ENCODE data around the gene HDAC9.

- TF ChIP-seq, protein P1, sequence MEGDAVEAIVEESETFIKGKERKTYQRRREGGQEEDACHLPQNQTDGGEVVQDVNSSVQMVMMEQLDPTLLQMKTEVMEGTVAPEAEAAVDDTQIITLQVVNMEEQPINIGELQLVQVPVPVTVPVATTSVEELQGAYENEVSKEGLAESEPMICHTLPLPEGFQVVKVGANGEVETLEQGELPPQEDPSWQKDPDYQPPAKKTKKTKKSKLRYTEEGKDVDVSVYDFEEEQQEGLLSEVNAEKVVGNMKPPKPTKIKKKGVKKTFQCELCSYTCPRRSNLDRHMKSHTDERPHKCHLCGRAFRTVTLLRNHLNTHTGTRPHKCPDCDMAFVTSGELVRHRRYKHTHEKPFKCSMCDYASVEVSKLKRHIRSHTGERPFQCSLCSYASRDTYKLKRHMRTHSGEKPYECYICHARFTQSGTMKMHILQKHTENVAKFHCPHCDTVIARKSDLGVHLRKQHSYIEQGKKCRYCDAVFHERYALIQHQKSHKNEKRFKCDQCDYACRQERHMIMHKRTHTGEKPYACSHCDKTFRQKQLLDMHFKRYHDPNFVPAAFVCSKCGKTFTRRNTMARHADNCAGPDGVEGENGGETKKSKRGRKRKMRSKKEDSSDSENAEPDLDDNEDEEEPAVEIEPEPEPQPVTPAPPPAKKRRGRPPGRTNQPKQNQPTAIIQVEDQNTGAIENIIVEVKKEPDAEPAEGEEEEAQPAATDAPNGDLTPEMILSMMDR (IDR thresholded peaks at IDR 0.05) = no peak
- TF ChIP-seq POLR2A (IDR thresholded peaks at IDR 0.05) (no peak), POLR2AphosphoS5 (IDR thresholded peaks at IDR 0.05) (no peak)
These were observed 13.8 kb upstream of the HDAC9 start for GRCh38 chr7:18481776-18482175.
